Neuron (in vitro differentiated cells): ENCODE results near the gene FOXP1.

Experiments used
- H2AFZ ChIP-seq: one replicate; pipeline ENCODE4 v1.6.1; 2013; ENCODE audit warnings: low read depth, mild to moderate bottlenecking, inconsistent platforms, low read length, moderate library complexity
- H3K27me3 ChIP-seq: one replicate; pipeline ENCODE4 v1.6.1; 2013; ENCODE audit warnings: low read length; ENCODE audit not compliant: insufficient read depth
- H3K36me3 ChIP-seq: one replicate; pipeline ENCODE4 v1.6.1; 2013; ENCODE audit warnings: low read length; ENCODE audit not compliant: insufficient read depth
- H3K4me1 ChIP-seq: one replicate; pipeline ENCODE4 v1.6.1; 2013; ENCODE audit warnings: low read length; ENCODE audit not compliant: insufficient read depth
- H3K4me3 ChIP-seq: 2 replicates; pipeline ENCODE4 v1.5.1; 2013; ENCODE audit warnings: mild to moderate bottlenecking, low read length, moderate library complexity
- H3K9me3 ChIP-seq: one replicate; pipeline ENCODE4 v1.6.1; 2013; ENCODE audit warnings: low read length

Gene FOXP1

GRCh38 chr3:71488882-71489281 is 94.6 kb downstream of the FOXP1 start:
- H3K36me3 ChIP-seq = peaks cover 6% of the 10 kb centered on the region
- H3K27me3 ChIP-seq = no peaks in the 10 kb centered on the region
- H2AFZ ChIP-seq = no peak overlapping the region
- H3K4me1 ChIP-seq = no peaks in the 10 kb centered on the region
- H3K9me3 ChIP-seq = peaks cover 10% of the 10 kb centered on the region
- H3K4me3 ChIP-seq = no peak overlapping the region

- no peak overlapping the region for H3K4me3 ChIP-seq
- H3K9me3 ChIP-seq = peaks cover 10% of the 10 kb centered on the region
- H2AFZ ChIP-seq = no peak overlapping the region
- no peaks in the 10 kb centered on the region for H3K4me1 ChIP-seq
- H3K36me3 ChIP-seq = peaks cover 6% of the 10 kb centered on the region
- H3K27me3 ChIP-seq = no peaks in the 10 kb centered on the region
Measured at GRCh38 chr3:71488391-71488809, 95.1 kb downstream of the FOXP1 start.

- H3K4me3 ChIP-seq = no peak overlapping the region
- H2AFZ ChIP-seq = no peak overlapping the region
- no peaks in the 10 kb centered on the region for H3K27me3 ChIP-seq
- H3K9me3 ChIP-seq = peaks cover 8% of the 10 kb centered on the region
- no peaks in the 10 kb centered on the region for H3K4me1 ChIP-seq
- H3K36me3 ChIP-seq = peaks cover 1% of the 10 kb centered on the region
Measured at GRCh38 chr3:71487418-71487817, 96.1 kb downstream of the FOXP1 start.

- H3K4me1 ChIP-seq = no peaks in the 10 kb centered on the region
Measured at GRCh38 chr3:71486831-71487230, 96.7 kb downstream of the FOXP1 start.

GRCh38 chr3:71485896-71486295 is 97.6 kb downstream of the FOXP1 start:
- Histone ChIP-seq H3K9me3 (peaks cover under 1% of the 10 kb centered on the region), H3K4me1 (no peaks in the 10 kb centered on the region), H3K27me3 (no peaks in the 10 kb centered on the region), H3K4me3 (no peak overlapping the region), H3K36me3 (no peaks in the 10 kb centered on the region), H2AFZ (no peak overlapping the region)

More at GRCh38 chr3:71486831-71487230, 96.7 kb downstream of the FOXP1 start:
- Histone ChIP-seq H2AFZ (no peak overlapping the region), H3K36me3 (no peaks in the 10 kb centered on the region), H3K27me3 (no peaks in the 10 kb centered on the region), H3K4me3 (no peak overlapping the region), H3K9me3 (peaks cover 8% of the 10 kb centered on the region)

GRCh38 chr3:71484452-71484851 is 99.1 kb downstream of the FOXP1 start:
- Histone ChIP-seq H3K4me3 (no peak overlapping the region), H3K27me3 (no peaks in the 10 kb centered on the region)

GRCh38 chr3:71484047-71484446 is 99.5 kb downstream of the FOXP1 start:
- Histone ChIP-seq H3K27me3 (no peaks in the 10 kb centered on the region), H3K9me3 (no peaks in the 10 kb centered on the region), H3K4me3 (no peak overlapping the region), H3K36me3 (no peaks in the 10 kb centered on the region), H3K4me1 (no peaks in the 10 kb centered on the region), H2AFZ (no peak overlapping the region)

More at GRCh38 chr3:71484452-71484851, 99.1 kb downstream of the FOXP1 start:
- no peak overlapping the region for H2AFZ ChIP-seq
- H3K36me3 ChIP-seq = no peaks in the 10 kb centered on the region
- no peaks in the 10 kb centered on the region for H3K9me3 ChIP-seq
- H3K4me1 ChIP-seq = no peaks in the 10 kb centered on the region

GRCh38 chr3:71482771-71483170 is 100.8 kb downstream of the FOXP1 start:
- Histone ChIP-seq H3K9me3 (no peaks in the 10 kb centered on the region), H3K27me3 (no peaks in the 10 kb centered on the region), H2AFZ (no peak overlapping the region), H3K36me3 (no peaks in the 10 kb centered on the region), H3K4me3 (no peak overlapping the region), H3K4me1 (no peaks in the 10 kb centered on the region)

- no peak overlapping the region for H2AFZ ChIP-seq
- H3K36me3 ChIP-seq = no peaks in the 10 kb centered on the region
- H3K27me3 ChIP-seq = no peaks in the 10 kb centered on the region
- no peak overlapping the region for H3K4me3 ChIP-seq
- H3K4me1 ChIP-seq = no peaks in the 10 kb centered on the region
- peaks cover 3% of the 10 kb centered on the region for H3K9me3 ChIP-seq
Measured at GRCh38 chr3:71478568-71478967, 105.0 kb downstream of the FOXP1 start.

GRCh38 chr3:71476950-71477349 is 106.6 kb downstream of the FOXP1 start:
- peaks cover 3% of the 10 kb centered on the region for H3K9me3 ChIP-seq
- no peaks in the 10 kb centered on the region for H3K36me3 ChIP-seq
- H3K27me3 ChIP-seq = no peaks in the 10 kb centered on the region
- no peak overlapping the region for H3K4me3 ChIP-seq
- no peak overlapping the region for H2AFZ ChIP-seq
- no peaks in the 10 kb centered on the region for H3K4me1 ChIP-seq

GRCh38 chr3:71469138-71469435 is 114.4 kb downstream of the FOXP1 start:
- Histone ChIP-seq H3K9me3 (no peaks in the 10 kb centered on the region), H2AFZ (no peak overlapping the region), H3K4me1 (no peaks in the 10 kb centered on the region), H3K27me3 (no peaks in the 10 kb centered on the region), H3K4me3 (no peak overlapping the region), H3K36me3 (no peaks in the 10 kb centered on the region)

GRCh38 chr3:71468311-71469137 is 115.0 kb downstream of the FOXP1 start:
- Histone ChIP-seq H3K9me3 (no peaks in the 10 kb centered on the region), H3K27me3 (no peaks in the 10 kb centered on the region), H3K4me1 (no peaks in the 10 kb centered on the region), H2AFZ (no peak overlapping the region), H3K36me3 (no peaks in the 10 kb centered on the region), H3K4me3 (no peak overlapping the region)

GRCh38 chr3:71466483-71466882 is 117.0 kb downstream of the FOXP1 start:
- no peaks in the 10 kb centered on the region for H3K36me3 ChIP-seq
- no peaks in the 10 kb centered on the region for H3K4me1 ChIP-seq
- no peaks in the 10 kb centered on the region for H3K9me3 ChIP-seq

More at GRCh38 chr3:71466483-71466882, 117.0 kb downstream of the FOXP1 start:
- no peaks in the 10 kb centered on the region for H3K27me3 ChIP-seq
- no peak overlapping the region for H3K4me3 ChIP-seq
- H2AFZ ChIP-seq = no peak overlapping the region
